HEK293 (cell line): ENCODE results near the gene SCYL1.

Source experiments
- CTCF ChIA-PET: fragments of 350-600 bp; formaldehyde crosslinking; extraction: SDS; loops from one replicate; lab custom pipeline; 2021; ENCODE audit warnings: antibody characterized with exemption; lab: Yijun Ruan, JAX
- POLR2A ChIA-PET: fragments of 300-600 bp; formaldehyde crosslinking; extraction: SDS; loops from one replicate; lab custom pipeline; 2020; ENCODE audit warnings: antibody characterized with exemption, inconsistent platforms; lab: Yijun Ruan, JAX
- H3K27ac ChIP-seq: fragments of 200-500 bp; sonication (Bioruptor generic); 2 replicates; pipeline ENCODE4 v1.5.1; 2014; ENCODE audit warnings: low read depth, low read length, control low read depth, inconsistent platforms; ENCODE audit errors: extremely low read depth
- H3K36me3 ChIP-seq, 2 experiments: fragments of 200-500 bp in 1 of 2; sonication (Bioruptor generic) in 1 of 2; 1 replicate in 1 of 2; 2 replicates in 1 of 2; pipeline ENCODE4 v1.5.1; 2014 to 2017; ENCODE audit warnings: inconsistent platforms in 2 of 2, low read length in 2 of 2; ENCODE audit not compliant: control insufficient read depth in 2 of 2, insufficient read depth in 1 of 2
- H3K4me1 ChIP-seq: fragments of 200-500 bp; sonication (Bioruptor generic); 2 replicates; pipeline ENCODE4 v1.5.1; 2014; ENCODE audit warnings: mild to moderate bottlenecking, low read length, inconsistent platforms; ENCODE audit not compliant: control insufficient read depth, insufficient read depth
- H3K4me3 ChIP-seq: 2 replicates; pipeline ENCODE4 v1.5.1; 2011; ENCODE audit warnings: low read depth, mild to moderate bottlenecking, control low read depth, low read length, moderate library complexity
- H3K9me3 ChIP-seq: fragments of 200-500 bp; sonication (Bioruptor generic); 2 replicates; pipeline ENCODE4 v1.5.1; 2014; ENCODE audit warnings: low read depth, low read length, inconsistent platforms; ENCODE audit not compliant: control insufficient read depth, insufficient read depth
- ATF2 ChIP-seq: fragments of 450-650 bp; formaldehyde crosslinking; IDR thresholded peaks from 2 replicates; pipeline ENCODE4 v1.5.1; 2016; ENCODE audit warnings: missing biosample characterization, missing genetic modification characterization, low read depth
- BCL11B ChIP-seq: fragments of 450-650 bp; formaldehyde crosslinking; IDR thresholded peaks from 2 replicates; pipeline ENCODE4 v1.5.1; 2016; ENCODE audit warnings: low read depth, missing biosample characterization, missing genetic modification characterization
- CTCF ChIP-seq: fragments of 450-650 bp; formaldehyde crosslinking; IDR thresholded peaks from 2 replicates; pipeline ENCODE4 v1.5.1; 2016; ENCODE audit warnings: missing biosample characterization, missing genetic modification characterization
- EGR2 ChIP-seq: fragments of 450-650 bp; formaldehyde crosslinking; IDR thresholded peaks from 2 replicates; pipeline ENCODE4 v1.5.1; 2016; ENCODE audit warnings: low read depth, missing biosample characterization, missing genetic modification characterization
- IKZF3 ChIP-seq: fragments of 450-650 bp; IDR thresholded peaks from 2 replicates; pipeline ENCODE4 v1.5.0; 2018; ENCODE audit warnings: missing biosample characterization, mild to moderate bottlenecking, missing genetic modification characterization, moderate library complexity
- KLF10 ChIP-seq: fragments of 450-650 bp; IDR thresholded peaks from 2 replicates; pipeline ENCODE4 v1.5.1; 2018; ENCODE audit warnings: missing biosample characterization, mild to moderate bottlenecking, missing genetic modification characterization
- KLF17 ChIP-seq: fragments of 450-650 bp; formaldehyde crosslinking; IDR thresholded peaks from 2 replicates; pipeline ENCODE4 v1.5.1; 2016; ENCODE audit warnings: missing biosample characterization, missing genetic modification characterization
- MYNN ChIP-seq: fragments of 450-650 bp; formaldehyde crosslinking; IDR thresholded peaks from 2 replicates; pipeline ENCODE4 v1.5.1; 2016; ENCODE audit warnings: missing biosample characterization, missing genetic modification characterization, borderline replicate concordance
- PRDM1 ChIP-seq: fragments of 450-650 bp; formaldehyde crosslinking; IDR thresholded peaks from 2 replicates; pipeline ENCODE4; 2016; ENCODE audit warnings: missing biosample characterization, missing genetic modification characterization
- SCRT2 ChIP-seq: fragments of 450-650 bp; formaldehyde crosslinking; IDR thresholded peaks from 2 replicates; pipeline ENCODE4 v1.5.1; 2016; ENCODE audit warnings: missing biosample characterization, missing genetic modification characterization
- SP2 ChIP-seq: fragments of 450-650 bp; formaldehyde crosslinking; IDR thresholded peaks from 2 replicates; pipeline ENCODE4 v1.5.1; 2016; ENCODE audit warnings: missing biosample characterization, missing genetic modification characterization
- ZBTB17 ChIP-seq: fragments of 450-650 bp; formaldehyde crosslinking; IDR thresholded peaks from 2 replicates; pipeline ENCODE4 v1.5.1; 2016; ENCODE audit warnings: missing biosample characterization, missing genetic modification characterization
- ZBTB48 ChIP-seq: fragments of 450-650 bp; formaldehyde crosslinking; IDR thresholded peaks from 2 replicates; pipeline ENCODE4 v1.5.1; 2016; ENCODE audit warnings: missing biosample characterization, missing genetic modification characterization
- ZBTB6 ChIP-seq: fragments of 450-650 bp; formaldehyde crosslinking; IDR thresholded peaks from 2 replicates; pipeline ENCODE4 v1.5.1; 2017; ENCODE audit warnings: missing biosample characterization, missing genetic modification characterization
- ZEB2 ChIP-seq: fragments of 450-650 bp; formaldehyde crosslinking; IDR thresholded peaks from 2 replicates; pipeline ENCODE4 v1.5.1; 2016; ENCODE audit warnings: missing biosample characterization, missing genetic modification characterization
- ZFHX2 ChIP-seq: fragments of 450-650 bp; formaldehyde crosslinking; conservative IDR thresholded peaks from 2 replicates; pipeline ENCODE4 v1.5.1; 2016; ENCODE audit warnings: missing biosample characterization, missing genetic modification characterization
- ZNF24 ChIP-seq: fragments of 450-650 bp; formaldehyde crosslinking; IDR thresholded peaks from 2 replicates; pipeline ENCODE4 v1.5.1; 2016; ENCODE audit warnings: missing biosample characterization, missing genetic modification characterization
- ZNF311 ChIP-seq: fragments of 450-650 bp; formaldehyde crosslinking; IDR thresholded peaks from 2 replicates; pipeline ENCODE4 v1.5.1; 2017; ENCODE audit warnings: missing biosample characterization, missing genetic modification characterization, borderline replicate concordance
- ZNF335 ChIP-seq: fragments of 450-650 bp; formaldehyde crosslinking; conservative IDR thresholded peaks from 2 replicates; pipeline ENCODE4 v1.5.1; 2016; ENCODE audit warnings: missing biosample characterization, missing genetic modification characterization
- ZNF341 ChIP-seq: fragments of 450-650 bp; formaldehyde crosslinking; IDR thresholded peaks from 2 replicates; pipeline ENCODE4; 2016; ENCODE audit warnings: low read depth, missing biosample characterization, missing genetic modification characterization
- ZNF362 ChIP-seq: fragments of 450-650 bp; formaldehyde crosslinking; IDR thresholded peaks from 2 replicates; pipeline ENCODE4 v1.5.1; 2016; ENCODE audit warnings: missing biosample characterization, missing genetic modification characterization
- ZNF366 ChIP-seq: fragments of 450-650 bp; formaldehyde crosslinking; conservative IDR thresholded peaks from 2 replicates; pipeline ENCODE4 v1.5.1; 2016; ENCODE audit warnings: missing biosample characterization, missing genetic modification characterization
- ZNF394 ChIP-seq: fragments of 450-650 bp; formaldehyde crosslinking; IDR thresholded peaks from 2 replicates; pipeline ENCODE4 v1.5.1; 2016; ENCODE audit warnings: missing biosample characterization, missing genetic modification characterization, mild to moderate bottlenecking, moderate library complexity, borderline replicate concordance
- ZNF501 ChIP-seq: fragments of 450-650 bp; formaldehyde crosslinking; IDR thresholded peaks from 2 replicates; pipeline ENCODE4 v1.5.1; 2016; ENCODE audit warnings: missing biosample characterization, missing genetic modification characterization
- ZNF580 ChIP-seq: fragments of 450-650 bp; formaldehyde crosslinking; IDR thresholded peaks from 2 replicates; pipeline ENCODE4 v1.5.1; 2016; ENCODE audit warnings: missing biosample characterization, missing genetic modification characterization
- ZNF596 ChIP-seq: fragments of 450-650 bp; IDR thresholded peaks from 2 replicates; pipeline ENCODE4 v1.5.0; 2018; ENCODE audit warnings: missing biosample characterization, mild to moderate bottlenecking, missing genetic modification characterization, moderate library complexity
- ZNF600 ChIP-seq: fragments of 450-650 bp; formaldehyde crosslinking; IDR thresholded peaks from 2 replicates; pipeline ENCODE4 v1.5.1; 2016; ENCODE audit warnings: missing biosample characterization, missing genetic modification characterization
- ZNF629 ChIP-seq: fragments of 450-650 bp; formaldehyde crosslinking; IDR thresholded peaks from 2 replicates; pipeline ENCODE4 v1.5.1; 2017; ENCODE audit warnings: missing biosample characterization, missing genetic modification characterization
- ZNF654 ChIP-seq: fragments of 450-650 bp; formaldehyde crosslinking; IDR thresholded peaks from 2 replicates; pipeline ENCODE4 v1.5.1; 2016; ENCODE audit warnings: low read depth, missing biosample characterization, missing genetic modification characterization
- ZSCAN30 ChIP-seq: fragments of 450-650 bp; IDR thresholded peaks from 2 replicates; pipeline ENCODE4 v1.5.1; 2018; ENCODE audit warnings: missing biosample characterization, mild to moderate bottlenecking, missing genetic modification characterization, moderate library complexity

SCYL1 gene

GRCh38 chr11:65487467-65488272 lies 37.2 kb upstream of the SCYL1 start:
- no peak overlapping the region for H3K4me3 ChIP-seq
- peaks cover 37% of the 10 kb centered on the region for H3K4me1 ChIP-seq
- ChIA-PET POLR2A (interaction anchor here (0.9 to 28.2 kb wide), 7 partner anchors 10 to 226 kb away, joined by 3 to 1129 read pairs (median 10); partner anchors contain the start of genes MALAT1, NEAT1 and POLA2), CTCF (interaction anchor here (0.5 to 4.3 kb wide), 9 partner anchors 8 to 71 kb away, joined by 3 to 17 read pairs (median 5); partner anchors contain the start of gene MALAT1)
- no peaks in the 10 kb centered on the region for H3K36me3 ChIP-seq
- peak overlapping the region; percentile 72 for H3K27ac ChIP-seq
- H3K9me3 ChIP-seq, result no peaks in the 10 kb centered on the region
- TF ChIP-seq PRDM1 (tag by site-specific recombination), result peak; percentile 74; the same call in 1 of the 2 replicates
- TF ChIP-seq ZBTB48 (tag by site-specific recombination), result peak; percentile 60
- TF ChIP-seq KLF17 (tag by site-specific recombination), result 0 out of 2 replicates have a peak, but pooled peaks have one; percentile 44
- TF ChIP-seq MYNN (tag by site-specific recombination), result peak; percentile 99
- TF ChIP-seq ZBTB17 (tag by site-specific recombination), result peak; percentile 81
- TF ChIP-seq CTCF (tag by site-specific recombination), result 0 out of 2 replicates have a peak, but pooled peaks have one; percentile 31
- no peak for TF ChIP-seq ZNF654
- TF ChIP-seq ZNF24, result peak; percentile 36; the same call in 1 of the 2 replicates
- TF ChIP-seq KLF10 (tag by site-specific recombination), result peak; percentile 14; the same call in 1 of the 2 replicates
- TF ChIP-seq ZNF629 (tag by site-specific recombination), result peak; percentile 44; the same call in 1 of the 2 replicates
- TF ChIP-seq ZNF580 (tag by site-specific recombination), result peak; percentile 10; the same call in 1 of the 2 replicates
- TF ChIP-seq BCL11B, result no peak
- TF ChIP-seq ATF2 (tag by site-specific recombination), result 0 out of 2 replicates have a peak, but pooled peaks have one; percentile 27
- TF ChIP-seq ZNF366 (tag by site-specific recombination), result peak; percentile 76
- peak; percentile 85 for TF ChIP-seq SP2 (tag by site-specific recombination)
- TF ChIP-seq ZNF362, result peak; percentile 50; the same call in 1 of the 2 replicates
- peak; percentile 93 for TF ChIP-seq IKZF3 (tag by site-specific recombination)
- TF ChIP-seq ZNF394 (tag by site-specific recombination), result no peak
- TF ChIP-seq ZNF311 (tag by site-specific recombination), result no peak
- no peak for TF ChIP-seq ZNF596 (tag by site-specific recombination)
- peak; percentile 97 for TF ChIP-seq ZNF335
- peak; percentile 68 for TF ChIP-seq ZEB2
- peak; percentile 40 for TF ChIP-seq ZFHX2 (tag by site-specific recombination)
- TF ChIP-seq ZNF501 (tag by site-specific recombination), result peak; percentile 43; the same call in 1 of the 2 replicates
- peak; percentile 83 for TF ChIP-seq ZNF341 (tag by site-specific recombination)
- peak; percentile 74 for TF ChIP-seq ZNF600
- 0 out of 2 replicates have a peak, but pooled peaks have one; percentile 53 for TF ChIP-seq ZSCAN30
- 0 out of 2 replicates have a peak, but pooled peaks have one; percentile 44 for TF ChIP-seq EGR2 (tag by site-specific recombination)
- TF ChIP-seq ZBTB6 (tag by site-specific recombination), result 0 out of 2 replicates have a peak, but pooled peaks have one; percentile 10
- TF ChIP-seq SCRT2 (tag by site-specific recombination), result peak; percentile 93
